Breast epithelium (tissue), 4 donors: ENCODE results near the gene SLC12A7. TPM values are rescaled to one million over a fixed set of nuclear protein-coding genes. Genes with fewer than 3 reads are reported as not detected.

Experiments
- DNase-seq, 2 donors: peaks; one replicate each; pipeline ENCODE4 v3.0.0-alpha.2; 2019; ENCODE audit warnings: low spot score in 2 of 2
- H3K27ac ChIP-seq, 2 donors: fragments of 200-600 bp; sonication (generic) in 1 of 2; one replicate each; pipeline ENCODE4 v1.5.1; 2016 to 2019; ENCODE audit warnings: mild to moderate bottlenecking in 1 of 2
- H3K27me3 ChIP-seq, 2 donors: fragments of 200-600 bp; sonication (generic) in 1 of 2; one replicate each; pipeline versions ENCODE4 v1.5.1 to v1.6.0; 2017 to 2019; ENCODE audit warnings: control low read depth in 1 of 2, mild to moderate bottlenecking in 1 of 2
- H3K36me3 ChIP-seq: fragments of 200-600 bp; one replicate; pipeline ENCODE4 v1.5.1; 2019
- H3K4me1 ChIP-seq, 2 donors: fragments of 200-600 bp; sonication (generic); one replicate each; pipeline ENCODE4 v1.5.1; 2016 to 2019; ENCODE audit warnings: control low read depth in 1 of 2
- H3K4me3 ChIP-seq, 3 donors: fragments of 200-600 bp; sonication (generic); 1 replicate in 2 of 3; 2 replicates in 1 of 3; pipeline ENCODE4 v1.5.1; 2016 to 2019; ENCODE audit warnings: mild to moderate bottlenecking in 3 of 3, moderate library complexity in 2 of 3
- H3K9me3 ChIP-seq, 2 donors: fragments of 200-600 bp; sonication (generic) in 1 of 2; one replicate each; pipeline ENCODE4 v1.5.1; 2016 to 2019; ENCODE audit warnings: control low read depth in 1 of 2
- POLR2A ChIP-seq: fragments of 450-650 bp; IDR thresholded peaks from one replicate; pipeline ENCODE4 v1.6.1; 2016; ENCODE audit warnings: antibody characterized with exemption, mild to moderate bottlenecking, moderate library complexity
- POLR2AphosphoS5 ChIP-seq, 3 donors: sonication (generic); formaldehyde crosslinking; IDR thresholded peaks; one replicate each; pipeline ENCODE4 v1.6.1; 2017; ENCODE audit warnings: antibody characterized with exemption in 3 of 3
- intact Hi-C: fragments of 100-400 bp; cut with DNase I; formaldehyde crosslinking; loops from one replicate; pipeline ENCODE4 v1.15.1; 2023; ENCODE audit warnings: low total_unique reads
- total RNA-seq, 3 donors: library from RNA; depleted of rRNA; stranded (reverse); fragments of >200 nt; gene quantifications; one replicate each; pipeline ENCODE4 v1.1.0, GENCODE V29; 2016
- TF ChIP-seq, protein P1 (sequence below), 3 donors: fragments of 450-650 bp; IDR thresholded peaks; one replicate each; pipeline ENCODE4 v1.5.1; 2016 to 2017; ENCODE audit warnings: antibody characterized with exemption in 3 of 3, mild to moderate bottlenecking in 3 of 3, moderate library complexity in 3 of 3

SLC12A7 gene
- 10 to 100 TPM; 21.4 to 31.5 (median 25.0) TPM for total RNA-seq

DNA sequence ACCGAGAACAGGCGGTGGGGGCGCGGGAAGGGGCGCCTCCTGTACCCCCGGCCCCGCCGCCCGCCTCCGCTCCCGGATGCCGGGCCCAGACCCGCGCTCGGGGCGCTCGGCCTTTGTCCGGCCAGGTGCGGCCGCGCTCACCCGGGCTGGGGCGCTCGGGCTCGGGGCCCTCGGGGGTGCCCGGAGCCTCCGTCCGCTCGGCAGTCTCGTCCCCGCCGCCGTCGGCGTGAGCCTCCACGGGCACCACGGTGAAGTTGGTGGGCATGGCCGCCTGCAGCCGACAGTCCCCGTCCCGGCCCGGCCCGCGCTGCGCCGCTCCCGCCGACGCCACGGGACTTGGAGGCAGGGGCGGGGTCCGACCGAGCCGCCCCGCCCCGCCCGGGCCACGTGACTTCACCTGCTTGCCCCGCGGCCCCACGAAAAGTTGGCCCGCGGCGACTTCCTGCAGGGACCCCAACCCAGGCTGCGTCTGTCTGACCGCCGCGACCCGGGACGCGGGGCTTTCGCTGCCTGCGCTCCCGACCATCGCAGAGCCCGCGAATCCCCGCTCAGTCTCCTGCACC lies at the start of gene SLC12A7:
TSS of gene SLC12A7 (minus strand) at position 337 of the 563 bp plus-strand sequence. CDS start at position 265, 72 bp downstream.
- peak within 1 kb of the TSS; percentile 84 to 95 for H3K27ac ChIP-seq

DNA sequence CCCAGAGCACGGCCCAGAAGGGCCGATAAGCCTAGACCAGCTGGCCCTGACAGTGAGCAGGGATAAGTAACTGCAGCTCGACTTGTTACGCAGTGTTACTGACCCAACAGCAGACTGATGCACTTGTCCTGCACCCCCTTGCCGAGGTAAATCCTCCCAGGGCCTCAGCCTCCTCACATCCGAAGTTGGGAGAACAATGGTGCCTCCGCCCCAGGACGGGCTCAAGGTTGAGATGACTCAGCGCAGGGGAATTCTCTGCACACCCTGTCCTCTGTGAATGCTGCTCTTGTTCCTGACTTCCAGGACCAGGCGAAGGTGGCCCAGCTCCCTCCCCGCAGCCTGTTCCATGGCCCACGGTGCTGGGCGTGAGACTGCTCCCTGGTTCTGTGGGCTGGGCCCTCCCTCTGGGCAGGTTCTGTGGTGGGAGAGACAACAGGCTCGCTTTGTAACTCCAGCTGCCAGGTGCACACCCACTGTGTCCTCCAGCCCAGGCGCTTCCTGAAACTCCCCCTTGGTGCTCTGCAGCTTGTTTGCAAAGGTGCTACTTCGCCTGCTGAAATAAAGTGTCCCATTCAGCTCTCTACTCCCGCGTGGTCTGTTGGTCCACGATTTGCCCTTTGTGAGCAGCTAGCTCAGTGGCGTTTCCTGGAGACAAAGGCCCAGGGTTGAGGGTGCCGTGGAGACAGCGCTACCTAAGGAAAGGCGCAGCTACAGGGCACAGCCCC lies 49.4 kb upstream of the SLC12A7 start:
- H3K27ac ChIP-seq = peak overlapping the region; percentile 85 to 93
- intact Hi-C loops = no loop called here
- peak in 1 of 3 donors; percentile 60 for TF ChIP-seq POLR2AphosphoS5 (IDR thresholded peaks at IDR 0.05)
- no peak for TF ChIP-seq POLR2A
- TF ChIP-seq, protein P1, sequence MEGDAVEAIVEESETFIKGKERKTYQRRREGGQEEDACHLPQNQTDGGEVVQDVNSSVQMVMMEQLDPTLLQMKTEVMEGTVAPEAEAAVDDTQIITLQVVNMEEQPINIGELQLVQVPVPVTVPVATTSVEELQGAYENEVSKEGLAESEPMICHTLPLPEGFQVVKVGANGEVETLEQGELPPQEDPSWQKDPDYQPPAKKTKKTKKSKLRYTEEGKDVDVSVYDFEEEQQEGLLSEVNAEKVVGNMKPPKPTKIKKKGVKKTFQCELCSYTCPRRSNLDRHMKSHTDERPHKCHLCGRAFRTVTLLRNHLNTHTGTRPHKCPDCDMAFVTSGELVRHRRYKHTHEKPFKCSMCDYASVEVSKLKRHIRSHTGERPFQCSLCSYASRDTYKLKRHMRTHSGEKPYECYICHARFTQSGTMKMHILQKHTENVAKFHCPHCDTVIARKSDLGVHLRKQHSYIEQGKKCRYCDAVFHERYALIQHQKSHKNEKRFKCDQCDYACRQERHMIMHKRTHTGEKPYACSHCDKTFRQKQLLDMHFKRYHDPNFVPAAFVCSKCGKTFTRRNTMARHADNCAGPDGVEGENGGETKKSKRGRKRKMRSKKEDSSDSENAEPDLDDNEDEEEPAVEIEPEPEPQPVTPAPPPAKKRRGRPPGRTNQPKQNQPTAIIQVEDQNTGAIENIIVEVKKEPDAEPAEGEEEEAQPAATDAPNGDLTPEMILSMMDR (IDR thresholded peaks at IDR 0.05) = no peak
- H3K27me3 ChIP-seq = peaks cover 0 to 6% of the 10 kb centered on the region in 2 donors
- peaks cover 0 to 6% of the 10 kb centered on the region in 2 donors for H3K9me3 ChIP-seq
- peak; percentile 77 to 97 for DNase-seq
- H3K4me3 ChIP-seq = peak overlapping the region in 2 of 3 donors; percentile 24 to 54
- H3K4me1 ChIP-seq = peaks cover 0 to 10% of the 10 kb centered on the region in 2 donors
- H3K36me3 ChIP-seq = no peaks in the 10 kb centered on the region

More for the DNA sequence above, at the start of gene SLC12A7:
- no peak for TF ChIP-seq POLR2A
- TF ChIP-seq POLR2AphosphoS5 (IDR thresholded peaks at IDR 0.05) = peak in 2 of 3 donors; percentile 33 to 58
- TF ChIP-seq, protein P1 (IDR thresholded peaks at IDR 0.05) = no peak
- DNase-seq = peak in 1 of 2 donors; percentile 37
- Histone ChIP-seq H3K9me3 (no peaks in the 10 kb centered on the region), H3K36me3 (no peaks in the 10 kb centered on the region), H3K4me3 (peak within 1 kb of the TSS; percentile 68 to 99 (median 94)), H3K4me1 (peaks cover 0 to 10% of the 10 kb centered on the region in 2 donors), H3K27me3 (no peaks in the 10 kb centered on the region)
- intact Hi-C loops = no loop called here

DNA sequence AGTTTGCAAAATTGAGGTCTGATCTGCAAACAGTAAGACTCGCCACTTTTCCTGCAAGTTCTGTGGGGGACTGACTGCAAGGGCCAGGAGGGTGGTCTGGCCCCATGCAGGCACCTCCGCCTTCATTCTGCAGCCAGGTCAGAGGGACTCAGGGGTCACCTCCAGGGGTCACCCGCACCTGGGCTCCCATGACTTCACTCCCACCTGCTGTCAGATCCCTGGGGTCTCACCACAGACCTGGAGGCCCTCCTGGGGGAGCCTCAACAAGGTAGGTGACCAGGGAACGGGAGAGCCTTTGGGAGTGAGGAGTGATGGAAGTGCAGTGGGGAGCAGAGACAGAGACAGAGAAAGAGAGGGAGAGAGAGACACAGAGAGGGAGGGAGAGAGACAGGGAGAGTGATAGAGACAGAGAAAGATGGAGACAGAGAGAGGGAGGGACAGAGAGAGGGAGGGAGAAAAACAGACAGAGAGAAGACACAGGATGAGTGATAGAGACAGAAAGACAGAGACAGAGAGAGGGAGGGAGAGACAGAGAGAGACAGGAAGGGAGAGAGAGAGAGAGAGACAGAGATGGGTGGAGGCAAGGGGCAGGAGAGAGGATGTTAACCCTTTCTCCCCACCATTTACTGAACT lies 48.0 kb upstream of the SLC12A7 start:
- Histone ChIP-seq H3K9me3 (peaks cover 0 to 6% of the 10 kb centered on the region in 2 donors), H3K36me3 (no peaks in the 10 kb centered on the region), H3K4me1 (peaks cover 7 to 10% of the 10 kb centered on the region in 2 donors), H3K27me3 (peaks cover 4 to 20% of the 10 kb centered on the region in 2 donors), H3K27ac (no peak overlapping the region), H3K4me3 (no peak overlapping the region)
- no peak for DNase-seq
- intact Hi-C loops = loop anchor here (10.0 kb wide), 1 partner anchor 235 kb away; no protein-coding TSS in a partner anchor
- no peak for TF ChIP-seq POLR2A
- TF ChIP-seq, protein P1 (IDR thresholded peaks at IDR 0.05) = no peak
- no peak for TF ChIP-seq POLR2AphosphoS5 (IDR thresholded peaks at IDR 0.05)

DNA sequence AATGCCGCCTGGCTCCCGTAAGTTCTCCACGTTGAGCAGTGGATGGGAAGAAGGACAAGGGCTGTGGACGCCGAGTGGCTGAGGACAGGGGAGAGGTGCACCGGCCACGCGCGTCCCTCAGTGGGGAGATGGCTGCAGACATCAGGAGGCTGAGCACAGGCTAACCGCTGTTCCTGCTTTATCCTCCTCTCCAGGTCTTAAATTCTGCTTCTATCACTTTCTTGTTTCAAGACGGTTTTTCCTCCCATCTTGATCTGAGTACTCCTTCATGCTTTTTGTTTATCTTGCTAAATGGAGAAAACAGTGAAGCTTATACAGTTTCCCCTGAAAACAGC lies 47.4 kb upstream of the SLC12A7 start:
- peaks cover 7 to 10% of the 10 kb centered on the region in 2 donors for H3K4me1 ChIP-seq
- H3K27me3 ChIP-seq = peaks cover 7 to 25% of the 10 kb centered on the region in 2 donors
- intact Hi-C loops = loop anchor here (10.0 kb wide), 1 partner anchor 235 kb away; no protein-coding TSS in a partner anchor
- H3K9me3 ChIP-seq = peaks cover 0 to 6% of the 10 kb centered on the region in 2 donors
- DNase-seq = no peak
- no peaks in the 10 kb centered on the region for H3K36me3 ChIP-seq
- no peak overlapping the region for H3K4me3 ChIP-seq
- H3K27ac ChIP-seq = no peak overlapping the region
- TF ChIP-seq POLR2A (no peak), POLR2AphosphoS5 (IDR thresholded peaks at IDR 0.05) (no peak)
- TF ChIP-seq, protein P1 (IDR thresholded peaks at IDR 0.05) = no peak
